Renal cortex interstitium (tissue), 11 donors: Measurements from ENCODE around the gene MAB21L4. TPM values are rescaled to one million over a fixed set of nuclear protein-coding genes. Genes with fewer than 3 reads are reported as not detected.

Source experiments
- DNase-seq, 11 donors: peaks; one replicate each; pipeline ENCODE4 v3.0.0-alpha.2; 2013; ENCODE audit warnings: low read depth in 9 of 11, low spot score in 4 of 11; ENCODE audit errors: extremely low read depth in 1 of 11
- polyA plus RNA-seq, 3 donors: library from polyadenylated mRNA; unstranded; fragments of 120-200 nt; gene quantifications; one replicate each; pipeline ENCODE4 v1.2.1, GENCODE V29; 2013; ENCODE audit not compliant: insufficient read length in 3 of 3

MAB21L4 gene
- polyA plus RNA-seq, 3 donors: 7.2 to 9.7 (median 7.7) TPM

GRCh38 chr2:240900141-240900860 is 4.3 kb upstream of the MAB21L4 start:
- no peak for DNase-seq

- no peak for DNase-seq
Observed at GRCh38 chr2:240899468-240899865, 3.5 kb upstream of the MAB21L4 start.

GRCh38 chr2:240898731-240899467 is 2.9 kb upstream of the MAB21L4 start:
- DNase-seq: no peak

- DNase-seq: no peak
Observed at GRCh38 chr2:240898108-240898730, 2.3 kb upstream of the MAB21L4 start.

- no peak for DNase-seq
Observed at GRCh38 chr2:240896871-240897692, 1.1 kb upstream of the MAB21L4 start.

- DNase-seq: no peak
Observed at GRCh38 chr2:240896394-240896793, 438 bp upstream of the MAB21L4 start.

- no peak for DNase-seq
Observed at GRCh38 chr2:240894836-240895558, 959 bp downstream of the MAB21L4 start.

GRCh38 chr2:240894006-240894405 is 1.9 kb downstream of the MAB21L4 start:
- no peak for DNase-seq

- DNase-seq: no peak
Observed at GRCh38 chr2:240893363-240893844, 2.6 kb downstream of the MAB21L4 start.

GRCh38 chr2:240892925-240893324 is 3.0 kb downstream of the MAB21L4 start:
- DNase-seq: no peak

- DNase-seq: no peak
Observed at GRCh38 chr2:240892356-240892755, 3.6 kb downstream of the MAB21L4 start.

GRCh38 chr2:240891492-240892340 is 4.2 kb downstream of the MAB21L4 start:
- no peak for DNase-seq

GRCh38 chr2:240890691-240891090 is 5.3 kb downstream of the MAB21L4 start:
- no peak for DNase-seq

GRCh38 chr2:240889601-240890560 is 6.1 kb downstream of the MAB21L4 start:
- no peak for DNase-seq

- no peak for DNase-seq
Observed at GRCh38 chr2:240888890-240889573, 6.9 kb downstream of the MAB21L4 start.
